Stimulated activated CD4-positive, alpha-beta T cell treated with anti-CD3 and anti-CD28 coated beads, TNF-alpha, amount 100 ng/mL, for 4 hours (primary cell): Measurements from ENCODE around the gene CYTH3.
"Not testable (repeated sequence)": the region's sequence is repeated elsewhere in the genome, so short reads cannot be mapped to it uniquely, and the experiment has no call there.

Source experiments
- DNase-seq, 3 experiments: peaks; one replicate each; pipeline ENCODE4 v3.0.0-alpha.2; 2020; ENCODE audit warnings: low read depth in 3 of 3

Gene CYTH3, protein sequence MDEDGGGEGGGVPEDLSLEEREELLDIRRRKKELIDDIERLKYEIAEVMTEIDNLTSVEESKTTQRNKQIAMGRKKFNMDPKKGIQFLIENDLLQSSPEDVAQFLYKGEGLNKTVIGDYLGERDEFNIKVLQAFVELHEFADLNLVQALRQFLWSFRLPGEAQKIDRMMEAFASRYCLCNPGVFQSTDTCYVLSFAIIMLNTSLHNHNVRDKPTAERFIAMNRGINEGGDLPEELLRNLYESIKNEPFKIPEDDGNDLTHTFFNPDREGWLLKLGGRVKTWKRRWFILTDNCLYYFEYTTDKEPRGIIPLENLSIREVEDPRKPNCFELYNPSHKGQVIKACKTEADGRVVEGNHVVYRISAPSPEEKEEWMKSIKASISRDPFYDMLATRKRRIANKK

DNA sequence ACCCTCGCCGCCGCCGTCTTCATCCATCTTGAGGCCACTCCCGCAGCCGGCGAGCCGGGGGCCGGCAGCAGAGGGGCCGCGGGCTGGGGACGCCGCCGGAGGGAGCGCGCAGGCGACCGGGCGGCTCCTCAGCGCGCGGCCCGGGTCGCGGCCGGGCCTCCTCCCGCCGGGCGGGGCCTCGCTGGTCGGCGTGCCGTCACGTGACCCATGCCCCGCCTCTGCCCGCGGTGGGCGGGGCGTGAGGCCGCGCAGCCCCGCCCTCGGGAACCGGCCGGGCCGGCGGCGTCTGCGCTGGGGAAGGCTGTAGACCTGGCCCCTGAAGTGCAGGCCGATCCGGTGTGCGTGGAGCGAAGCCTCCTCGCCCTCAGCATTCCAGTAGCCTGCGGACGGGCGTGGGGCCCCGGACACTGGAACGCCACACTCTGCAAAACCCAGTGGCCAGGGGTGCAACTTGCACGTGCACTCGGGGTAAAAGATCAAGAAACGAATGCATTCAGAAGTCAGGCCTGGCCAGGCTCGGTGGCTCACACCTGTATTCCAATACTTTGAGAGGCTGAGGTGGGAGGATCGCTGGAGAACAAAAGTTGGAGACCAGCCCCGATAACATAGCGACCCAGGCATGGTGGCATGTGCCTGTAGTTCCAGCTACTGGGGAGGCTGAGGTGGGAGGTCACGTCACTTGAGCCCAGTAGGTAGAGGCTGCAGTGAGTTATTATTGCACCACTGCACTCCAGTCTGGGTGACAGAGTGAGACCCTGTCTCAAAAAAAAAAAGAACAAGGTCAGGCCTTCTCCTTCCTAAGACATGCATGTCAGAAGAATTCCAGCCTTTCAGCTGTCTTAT is at the start of gene CYTH3:
Gene CYTH3 (minus strand): TSS at position 144 of the 843 bp plus-strand sequence. CDS start 117 bp downstream, at position 27.
- peak; percentile 56 to 62 (median 57) for DNase-seq

DNA sequence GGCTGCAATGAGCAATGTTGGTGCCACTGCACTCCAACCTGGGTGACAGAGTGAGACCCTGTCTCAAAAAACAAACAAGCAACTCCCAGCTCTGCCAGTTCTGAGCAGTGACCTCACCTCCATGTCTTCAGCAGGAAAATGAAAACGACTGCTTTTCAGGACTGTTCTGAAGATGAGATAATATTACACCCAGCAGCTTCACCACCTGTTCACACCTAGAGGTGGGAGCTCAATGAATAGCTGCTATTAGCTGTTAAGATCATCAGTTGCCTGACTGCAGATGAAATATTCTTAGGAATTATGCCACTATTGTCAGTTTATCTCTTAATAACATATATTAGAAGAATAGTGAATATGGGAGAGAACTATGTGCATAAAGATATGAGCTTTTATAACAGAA is 48.4 kb upstream of the CYTH3 start:
- DNase-seq, result no peak

DNA sequence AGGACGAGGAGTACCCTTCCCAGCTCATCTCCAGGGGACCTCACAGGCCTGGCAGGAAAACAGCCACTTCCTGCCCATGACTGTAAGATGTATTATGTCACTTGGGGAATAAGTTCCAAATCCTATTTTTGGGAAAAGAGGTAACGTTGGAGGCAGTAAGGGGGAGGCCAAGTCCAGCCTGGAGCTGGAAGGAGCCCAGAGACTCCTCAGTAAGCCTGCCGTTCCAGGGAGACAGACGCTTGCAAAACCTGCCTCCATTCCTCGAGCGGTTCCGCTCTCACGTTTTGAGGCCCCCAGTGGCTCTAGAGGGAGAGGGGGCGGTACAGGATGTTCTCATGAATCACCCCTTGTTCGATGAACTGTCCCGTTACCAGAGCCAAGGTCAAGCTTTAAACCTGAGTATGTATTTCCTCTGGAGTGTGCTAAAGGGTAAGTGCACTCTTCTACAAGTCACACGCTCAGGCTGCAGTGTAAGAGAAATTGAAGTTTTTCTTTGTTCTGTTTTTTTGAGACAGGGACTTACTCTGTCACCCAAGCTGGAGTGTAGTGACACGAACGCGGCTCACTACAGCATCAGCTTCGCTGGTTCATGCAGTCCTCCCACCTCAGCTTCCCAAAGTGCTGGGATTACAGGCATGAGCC is 45.5 kb upstream of the CYTH3 start:
- DNase-seq, result no peak

DNA sequence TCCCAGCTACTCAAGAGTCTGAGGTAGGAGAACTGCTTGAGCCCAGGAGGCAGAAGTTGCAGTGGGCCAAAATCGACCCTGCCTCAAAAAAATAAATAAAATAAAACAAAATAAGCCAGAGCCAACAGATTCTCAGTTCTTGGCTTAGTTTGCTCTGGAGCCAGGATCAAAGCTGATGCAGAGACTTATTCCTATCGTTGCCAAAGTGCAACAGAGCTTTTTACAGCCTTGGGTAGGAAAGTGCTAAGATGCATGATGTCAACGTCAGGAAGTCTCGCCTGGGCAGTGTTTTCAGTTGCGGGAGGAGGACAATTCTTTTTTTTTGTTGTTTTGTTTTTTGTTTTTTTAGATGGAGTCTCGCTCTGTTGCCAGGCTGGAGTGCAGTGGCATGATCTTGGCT is 43.8 kb upstream of the CYTH3 start:
- DNase-seq, result no peak

DNA sequence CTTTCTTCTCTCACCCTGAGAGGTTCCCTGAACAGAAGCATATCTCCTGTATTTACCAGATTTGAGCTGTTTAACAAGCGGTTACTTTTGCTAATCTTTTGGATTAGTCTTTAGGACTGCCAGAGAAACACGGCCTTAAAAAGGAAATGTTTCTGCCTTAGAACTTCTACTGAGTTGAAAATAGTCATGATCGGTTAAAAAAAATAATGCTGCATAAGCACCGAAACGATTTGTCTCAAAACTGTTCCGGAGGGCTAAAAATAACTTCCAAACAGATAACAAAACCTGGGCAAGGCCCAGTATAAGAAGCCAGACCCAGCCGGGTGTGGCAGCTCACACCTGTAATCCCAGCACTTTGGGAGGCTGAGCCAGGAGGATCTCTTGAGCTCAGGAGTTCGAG is 43.3 kb upstream of the CYTH3 start:
- no peak for DNase-seq

DNA sequence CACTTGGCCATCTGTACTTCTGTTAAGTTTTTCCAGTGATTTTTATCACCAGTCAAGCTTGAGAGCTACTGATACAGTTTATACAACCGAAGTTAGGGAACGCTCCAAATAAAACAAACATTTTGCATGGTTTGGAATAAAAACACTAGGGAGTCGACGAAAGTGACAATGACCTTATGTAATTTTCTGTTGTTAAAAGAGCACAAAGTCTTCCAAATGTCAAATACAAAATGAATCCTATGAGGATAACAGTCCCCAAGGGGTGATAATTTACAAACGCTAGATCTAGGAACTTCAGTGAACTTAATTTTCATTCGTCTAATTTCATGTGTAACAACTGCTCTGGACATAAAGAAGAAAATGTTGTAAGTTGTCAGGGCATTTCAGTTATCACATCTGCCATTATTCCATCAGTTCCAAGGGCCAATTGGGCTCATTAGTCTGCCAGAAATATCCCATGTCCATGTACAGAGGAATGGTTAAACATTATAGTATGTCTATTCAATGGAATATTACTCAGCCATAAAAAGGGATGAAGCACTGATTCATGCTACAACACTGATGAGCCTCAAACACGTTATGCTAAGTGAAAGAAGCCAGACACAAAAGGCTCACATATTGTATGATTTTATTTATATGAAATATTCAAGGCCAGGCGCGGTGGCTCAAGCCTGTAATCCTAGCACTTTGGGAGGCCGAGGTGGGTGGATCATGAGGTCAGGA is 38.0 kb upstream of the CYTH3 start:
- no peak for DNase-seq

DNA sequence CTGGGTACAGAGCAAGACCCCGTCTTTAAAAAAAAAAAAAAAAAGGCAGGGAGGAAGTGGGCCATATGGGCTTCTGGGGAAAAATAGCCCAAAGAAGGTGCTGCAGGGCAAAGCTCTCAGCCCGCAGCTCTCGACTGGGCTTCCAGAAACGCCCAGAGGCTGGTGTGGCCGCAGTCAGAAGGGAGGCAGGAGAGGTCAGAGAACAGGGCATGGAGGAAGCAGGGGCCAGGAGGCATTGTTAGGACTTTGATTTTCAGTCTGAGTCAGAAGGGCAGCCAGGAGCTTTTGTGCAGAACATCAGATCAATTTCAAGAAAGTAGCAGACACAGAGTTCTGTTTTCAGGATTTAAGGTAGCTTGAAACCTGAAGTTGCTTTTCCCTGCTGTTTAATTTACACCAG is 35.3 kb upstream of the CYTH3 start:
- no peak for DNase-seq

DNA sequence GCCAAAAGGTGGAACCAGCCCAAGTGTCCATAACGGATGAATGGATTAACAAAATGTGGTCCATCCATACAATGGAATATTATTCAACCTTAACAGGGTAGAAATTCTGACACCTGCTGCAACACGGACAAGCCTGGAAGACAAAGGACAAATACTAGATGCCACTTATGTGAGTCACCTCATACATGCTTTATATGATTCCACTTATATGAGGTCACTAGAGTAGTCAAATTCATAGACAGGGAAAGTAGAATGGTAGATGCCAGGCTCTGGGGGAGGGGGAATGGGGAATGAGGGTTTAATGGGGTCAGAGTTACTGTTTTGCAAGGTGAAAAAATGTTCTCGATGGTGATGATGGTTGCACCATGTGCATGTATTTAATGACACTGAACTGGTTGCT is 34.0 kb upstream of the CYTH3 start:
- DNase-seq, result no peak

DNA sequence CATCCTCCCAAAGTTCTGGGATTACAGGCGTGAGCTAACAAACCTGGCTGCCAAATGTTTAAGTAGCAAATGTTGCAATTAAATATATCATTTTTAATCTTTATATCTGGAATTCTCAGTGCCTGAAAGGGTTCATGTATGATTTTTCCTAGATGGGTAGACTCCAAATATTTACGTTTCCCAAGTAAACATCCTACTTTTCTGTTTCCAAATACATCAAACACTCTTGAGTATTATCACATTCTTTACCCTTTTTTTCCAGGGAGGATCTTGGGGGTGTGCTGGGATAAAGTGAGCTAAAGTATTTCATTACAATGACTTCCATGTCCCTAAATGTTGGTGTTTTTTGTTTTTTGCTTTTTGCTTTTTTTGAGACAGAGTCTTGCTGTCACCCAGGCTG is 32.9 kb upstream of the CYTH3 start:
- DNase-seq, result no peak

DNA sequence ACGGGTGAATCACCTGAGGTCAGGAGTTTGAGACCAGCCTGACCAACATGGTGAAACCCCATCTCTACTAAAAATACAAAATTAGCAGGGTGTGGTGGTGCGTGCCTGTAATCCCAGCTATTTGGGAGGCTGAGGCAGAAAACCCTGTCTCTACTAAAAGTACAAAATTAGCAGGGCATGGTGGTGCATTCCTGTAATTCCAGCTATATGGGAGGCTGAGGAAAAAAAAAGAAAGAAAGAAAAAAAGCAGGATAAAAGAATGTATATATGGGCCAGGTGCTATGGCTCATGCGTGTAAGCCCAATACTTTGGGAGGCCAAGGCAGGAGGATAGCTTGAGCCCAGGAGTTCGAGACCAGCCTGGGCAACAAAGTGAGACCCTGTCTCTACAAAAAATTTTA is 29.0 kb upstream of the CYTH3 start:
- not testable (repeated sequence) for DNase-seq

DNA sequence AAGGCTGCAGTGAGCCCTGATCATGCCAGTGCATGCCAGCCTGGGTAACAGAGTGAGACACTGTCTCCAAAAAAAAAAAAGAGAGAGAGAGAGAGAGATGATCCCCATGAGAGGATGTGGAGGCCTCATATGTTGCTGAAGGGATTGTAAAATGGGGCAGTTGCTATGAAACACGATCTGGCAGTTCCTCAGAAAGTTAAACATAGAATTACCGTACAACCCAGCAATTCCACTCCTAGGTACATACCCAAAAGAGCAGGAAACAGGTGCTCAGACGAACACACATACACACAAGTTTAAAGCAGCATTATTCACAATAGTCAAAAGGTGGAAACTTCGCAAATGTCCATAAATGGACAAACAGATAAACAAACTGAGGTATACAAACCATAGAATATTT is 27.4 kb upstream of the CYTH3 start:
- no peak for DNase-seq

DNA sequence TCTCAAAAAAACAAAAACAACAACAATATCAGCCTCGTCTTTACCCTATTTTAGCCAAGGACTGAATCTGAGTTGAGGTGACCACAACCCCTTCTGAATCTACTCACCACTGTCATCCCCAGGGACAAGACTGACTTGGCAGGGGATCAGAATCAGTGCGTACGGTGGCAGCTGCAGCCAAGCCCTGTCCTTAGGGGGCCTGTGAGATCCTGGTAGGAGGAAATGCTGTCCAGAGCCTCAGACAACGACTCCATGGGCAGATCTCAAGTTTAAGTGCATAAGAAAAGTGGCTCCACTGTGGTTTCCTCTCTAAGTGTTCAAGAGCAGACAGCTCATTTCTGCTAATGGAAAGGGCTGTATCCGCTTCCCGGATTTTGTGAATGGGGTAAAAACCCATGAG is 22.4 kb upstream of the CYTH3 start:
- no peak for DNase-seq

DNA sequence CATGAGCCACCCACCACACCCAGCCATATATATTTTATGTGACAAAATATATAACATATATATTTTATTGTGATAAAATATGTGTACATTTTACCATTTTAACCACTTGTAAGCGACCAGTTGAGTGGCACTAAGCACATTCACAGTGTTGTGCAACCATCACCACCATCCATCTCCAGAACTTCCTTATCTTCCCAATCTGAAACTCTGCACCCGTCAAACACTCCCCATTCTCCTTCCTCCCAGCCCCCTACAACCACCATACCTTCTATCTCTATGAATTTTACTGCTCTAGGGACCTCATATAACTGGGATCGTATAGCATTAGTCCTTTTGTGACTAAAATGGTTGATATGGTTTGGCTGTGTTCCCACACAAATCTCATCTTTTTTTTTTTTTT is 20.8 kb upstream of the CYTH3 start:
- DNase-seq, result no peak

DNA sequence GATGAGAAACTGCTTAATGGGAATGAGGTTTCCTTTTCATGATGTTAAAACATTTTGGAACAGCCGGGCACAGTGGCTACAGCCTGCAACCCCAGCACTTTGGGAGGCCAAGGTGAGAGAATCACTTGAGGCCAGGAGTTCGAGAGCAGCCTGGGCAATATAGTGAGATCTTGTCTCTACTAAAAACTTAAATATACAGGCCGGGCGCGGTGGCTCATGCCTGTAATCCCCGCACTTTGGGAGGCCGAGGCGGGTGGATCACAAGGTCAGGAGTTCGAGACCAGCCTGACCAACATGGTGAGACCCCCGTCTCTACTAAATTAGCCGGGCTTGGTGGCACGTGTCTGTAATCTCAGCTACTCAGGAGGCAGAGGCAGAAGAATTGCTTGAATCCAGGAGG is 19.5 kb upstream of the CYTH3 start:
- DNase-seq, result not testable (repeated sequence)

DNA sequence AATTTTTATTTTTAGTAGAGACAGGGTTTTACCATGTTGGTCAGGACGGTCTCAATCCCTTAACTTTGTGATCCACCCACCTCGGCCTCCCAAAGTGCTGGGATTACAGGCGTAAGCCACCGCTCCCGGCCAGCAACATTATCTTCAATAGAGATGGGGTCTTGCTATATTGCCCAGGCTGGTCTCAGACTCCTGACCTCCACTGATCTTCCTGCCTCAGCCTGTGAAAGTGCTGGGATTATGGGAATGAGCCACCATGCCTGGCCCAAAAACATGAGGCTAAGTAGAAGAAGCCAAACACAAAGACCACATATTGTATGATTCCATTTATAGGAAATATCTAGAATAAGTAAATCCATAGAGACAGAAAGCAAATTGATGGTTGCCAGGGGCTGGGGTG is 19.1 kb upstream of the CYTH3 start:
- no peak for DNase-seq

DNA sequence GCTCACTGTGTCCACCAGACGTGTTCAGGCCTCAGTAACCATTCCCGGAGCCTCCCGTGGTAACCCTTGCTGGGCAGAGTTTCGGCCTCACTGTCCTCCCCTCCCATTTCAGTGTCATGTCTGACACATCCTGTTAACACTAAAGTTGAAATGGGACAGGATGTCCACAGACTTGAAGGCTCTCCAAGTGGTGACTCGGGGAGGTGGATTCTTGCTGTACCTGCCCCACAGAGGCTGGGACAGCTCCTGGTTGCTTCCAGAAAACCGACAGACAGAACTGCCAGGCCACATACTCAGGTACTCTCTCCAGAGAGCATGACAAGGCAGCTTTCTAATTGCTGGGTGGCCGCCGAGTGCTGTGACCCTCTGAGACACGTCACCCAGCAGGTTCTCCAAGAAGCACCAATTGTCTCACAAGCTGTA is 17.9 kb upstream of the CYTH3 start:
- no peak for DNase-seq

DNA sequence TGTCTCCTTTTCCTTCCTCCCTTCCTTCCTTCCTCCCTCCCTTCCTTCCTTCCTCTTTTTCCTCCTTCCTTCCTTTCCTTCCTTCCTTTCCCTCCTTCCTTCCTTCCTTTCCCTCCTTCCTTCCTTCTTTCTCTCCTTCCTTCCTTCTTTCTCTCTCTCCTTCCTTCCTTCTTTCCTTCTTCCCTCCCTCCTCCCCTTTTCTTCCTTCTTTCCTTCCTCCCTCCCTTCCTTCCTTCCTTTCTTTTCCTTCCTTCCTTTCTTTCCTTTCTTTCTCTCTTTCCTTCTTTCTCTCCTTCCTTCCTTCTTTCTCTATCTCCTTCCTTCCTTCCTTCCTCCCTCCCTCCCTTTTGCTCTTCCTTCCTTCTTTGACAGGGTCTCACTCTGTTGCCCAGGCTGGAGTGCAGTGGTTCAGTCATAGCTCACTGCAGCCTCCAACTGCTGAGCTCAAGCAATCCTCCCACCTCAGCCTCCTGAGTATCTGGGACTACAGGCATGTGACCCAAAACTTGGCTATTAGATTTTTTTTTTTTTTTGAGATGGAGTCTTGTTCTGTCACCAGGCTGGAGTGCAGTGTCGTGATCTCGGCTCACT is 15.9 kb upstream of the CYTH3 start:
- DNase-seq, result no peak

DNA sequence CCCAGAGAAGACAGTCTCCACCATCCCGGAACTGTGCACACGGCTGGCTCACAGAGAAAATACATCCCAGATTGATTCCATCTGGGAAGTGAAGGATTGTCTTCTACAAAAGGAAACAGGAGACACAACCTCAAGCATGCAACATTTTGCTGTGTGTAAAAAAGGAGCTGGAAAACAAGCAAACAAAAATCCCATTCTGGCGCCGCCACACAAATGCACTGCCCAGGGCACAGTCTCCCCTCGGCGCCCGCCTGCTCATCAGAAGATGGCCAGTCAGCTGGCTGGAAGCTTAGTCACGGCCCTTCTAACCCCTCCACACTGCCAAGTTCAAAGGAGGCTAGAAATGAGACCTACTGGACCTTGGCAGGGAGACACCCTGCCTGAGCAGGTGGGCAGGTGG is 14.1 kb upstream of the CYTH3 start:
- no peak for DNase-seq

DNA sequence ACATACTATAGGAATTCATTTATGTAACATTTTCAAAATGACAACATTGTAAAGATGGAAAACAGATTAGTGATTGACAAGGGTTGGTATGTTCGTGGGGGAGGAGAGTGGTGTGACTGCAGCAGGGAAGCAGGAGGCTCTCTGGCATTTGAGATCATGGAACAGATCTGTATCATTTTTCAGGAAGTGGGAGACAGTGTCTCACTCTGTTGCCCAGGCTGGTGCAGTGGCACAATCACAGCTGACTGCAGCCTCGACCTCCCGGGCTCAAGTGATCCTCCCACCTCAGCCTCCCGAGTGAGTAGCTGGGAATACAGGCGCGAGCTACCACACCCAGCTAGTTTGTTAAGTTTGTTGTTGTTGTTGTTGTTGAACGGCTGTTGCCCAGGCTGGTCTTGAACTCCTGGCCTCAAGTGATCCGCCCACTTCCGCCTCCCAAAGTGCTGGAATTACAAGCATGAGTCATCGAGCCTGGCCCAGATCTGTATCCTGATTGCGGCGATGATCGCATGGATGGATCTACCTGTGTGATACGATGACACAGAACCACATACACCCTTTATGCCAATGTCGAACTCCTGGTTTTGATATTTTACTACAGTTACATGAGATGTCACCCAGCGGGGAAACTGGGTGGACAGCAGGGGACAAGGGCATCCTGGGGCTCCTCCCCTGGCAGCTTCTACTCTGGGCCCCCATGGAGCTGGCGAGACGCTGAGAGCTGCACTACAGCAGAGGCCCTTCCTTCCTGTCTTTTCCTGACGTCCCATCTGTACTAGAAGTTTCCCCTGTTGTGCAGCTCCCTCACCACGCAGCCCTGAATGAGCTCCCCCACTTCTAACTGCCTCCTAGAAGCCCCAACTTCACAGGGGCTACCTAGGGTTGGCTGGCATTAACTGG is 12.3 kb upstream of the CYTH3 start:
- DNase-seq, result no peak

DNA sequence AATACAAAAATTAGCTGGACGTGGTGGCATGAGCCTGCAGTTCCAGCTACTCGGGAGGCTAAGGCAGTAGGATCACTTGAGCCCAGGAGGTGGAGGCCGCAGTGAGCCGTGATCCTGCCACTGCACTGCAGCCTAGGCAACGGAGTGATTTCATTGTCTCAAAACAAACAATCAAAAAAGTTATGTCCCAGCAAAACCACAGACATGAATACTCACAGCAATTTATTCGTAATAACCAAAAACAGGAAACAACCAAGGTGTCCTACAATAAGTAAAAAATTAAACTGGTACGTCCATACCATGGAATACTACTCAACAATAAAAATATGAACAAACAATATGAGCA is 11.6 kb upstream of the CYTH3 start:
- no peak for DNase-seq
